ENCODE data around the gene NEDD4L.
"Not testable (repeated sequence)": the region's sequence is repeated elsewhere in the genome, so short reads cannot be mapped to it uniquely, and the experiment has no call there.

Gene NEDD4L

GRCh38 chr18:58027341-58027740, 16.7 kb upstream of the NEDD4L start:
- no peak for DNase-seq

GRCh38 chr18:58028109-58028784, 15.8 kb upstream of the NEDD4L start:
- DNase-seq = no peak

GRCh38 chr18:58032233-58032632, 11.8 kb upstream of the NEDD4L start:
- no peak for DNase-seq

GRCh38 chr18:58033216-58033615, 10.8 kb upstream of the NEDD4L start:
- no peak for DNase-seq

- no peak for DNase-seq
Observed at GRCh38 chr18:58034370-58034769, 9.7 kb upstream of the NEDD4L start.

GRCh38 chr18:58037163-58037562, 6.9 kb upstream of the NEDD4L start:
- DNase-seq = no peak

GRCh38 chr18:58038063-58038462, 6.0 kb upstream of the NEDD4L start:
- peak; percentile 29 for DNase-seq

GRCh38 chr18:58041633-58042032, 2.4 kb upstream of the NEDD4L start:
- peak; percentile 91 for DNase-seq

- peak; percentile 30 for DNase-seq
Observed at GRCh38 chr18:58042826-58043490, 1.1 kb upstream of the NEDD4L start.

GRCh38 chr18:58044370-58045241, 580 bp downstream of the NEDD4L start:
- peak; percentile 61 for DNase-seq

GRCh38 chr18:58045242-58046092, 1.4 kb downstream of the NEDD4L start:
- DNase-seq = peak; percentile 59

GRCh38 chr18:58046093-58046793, 2.2 kb downstream of the NEDD4L start:
- DNase-seq = no peak

- DNase-seq = no peak
Observed at GRCh38 chr18:58046794-58047555, 2.9 kb downstream of the NEDD4L start.

GRCh38 chr18:58047556-58047882, 3.5 kb downstream of the NEDD4L start:
- DNase-seq = no peak

GRCh38 chr18:58048081-58048642, 4.1 kb downstream of the NEDD4L start:
- DNase-seq = no peak

- DNase-seq = no peak
Observed at GRCh38 chr18:58049000-58049688, 5.1 kb downstream of the NEDD4L start.

GRCh38 chr18:58050963-58051362, 6.9 kb downstream of the NEDD4L start:
- DNase-seq = not testable (repeated sequence)

- DNase-seq = peak; percentile 73
Observed at GRCh38 chr18:58051765-58052460, 7.9 kb downstream of the NEDD4L start.

GRCh38 chr18:58052960-58053359, 8.9 kb downstream of the NEDD4L start:
- DNase-seq = no peak
